H9 (cell line): ENCODE results near the gene SLC10A4. TPM values are rescaled to one million over a fixed set of nuclear protein-coding genes. Genes with fewer than 3 reads are reported as not detected.
A peak's percentile ranks its signal among the peaks of the same experiment; 100 is the strongest.

Source experiments
- DNase-seq: peaks from one replicate; pipeline ENCODE4 v3.0.0-alpha.2; 2017
- H2AFZ ChIP-seq: one replicate; pipeline ENCODE4 v1.6.1; 2013; ENCODE audit warnings: mild to moderate bottlenecking, low read length, control low read depth, moderate library complexity
- H2AK5ac ChIP-seq: 2 replicates; pipeline ENCODE4 v1.6.1; 2013; ENCODE audit warnings: low read length, control low read depth, mixed read lengths; ENCODE audit not compliant: insufficient read length
- H2BK120ac ChIP-seq: one replicate; pipeline ENCODE4 v1.6.1; 2013; ENCODE audit warnings: low read depth, mild to moderate bottlenecking, low read length, control low read depth, inconsistent platforms; ENCODE audit not compliant: poor library complexity, severe bottlenecking
- H2BK12ac ChIP-seq: 2 replicates; pipeline ENCODE4 v1.6.1; 2013; ENCODE audit warnings: low read length, control low read depth, mixed read lengths, low read depth; ENCODE audit not compliant: insufficient read length
- H2BK15ac ChIP-seq: 2 replicates; pipeline ENCODE4 v1.6.1; 2013; ENCODE audit warnings: low read depth, low read length, control low read depth
- H2BK20ac ChIP-seq: one replicate; pipeline ENCODE4 v1.6.1; 2013; ENCODE audit warnings: low read depth, mild to moderate bottlenecking, low read length, control low read depth, inconsistent platforms; ENCODE audit not compliant: poor library complexity, severe bottlenecking
- H2BK5ac ChIP-seq: 2 replicates; pipeline ENCODE4 v1.6.1; 2013; ENCODE audit warnings: low read length, control low read depth, mixed read lengths; ENCODE audit not compliant: insufficient read length
- H3K14ac ChIP-seq: 2 replicates; pipeline ENCODE4 v1.6.1; 2013; ENCODE audit warnings: low read length, control low read depth; ENCODE audit not compliant: insufficient read depth
- H3K18ac ChIP-seq: 2 replicates; pipeline ENCODE4 v1.6.1; 2013; ENCODE audit warnings: low read depth, mild to moderate bottlenecking, mixed read lengths, low read length, control low read depth; ENCODE audit not compliant: insufficient read length
- H3K23ac ChIP-seq: 2 replicates; pipeline ENCODE4 v1.6.1; 2013; ENCODE audit warnings: low read length, control low read depth, mixed read lengths, low read depth; ENCODE audit not compliant: insufficient read length
- H3K23me2 ChIP-seq: 2 replicates; pipeline ENCODE4 v1.6.1; 2013; ENCODE audit warnings: low read depth, mild to moderate bottlenecking, mixed read lengths, low read length, control low read depth; ENCODE audit not compliant: insufficient read length, poor library complexity, severe bottlenecking
- H3K27ac ChIP-seq: 2 replicates; pipeline ENCODE4 v1.5.1; 2013; ENCODE audit warnings: low read length, control low read depth, mixed read lengths, low read depth; ENCODE audit not compliant: insufficient read length
- H3K27me3 ChIP-seq: 2 replicates; pipeline ENCODE4 v1.6.1; 2013; ENCODE audit warnings: low read length, control low read depth, inconsistent platforms; ENCODE audit not compliant: insufficient read depth
- H3K4ac ChIP-seq: 2 replicates; pipeline ENCODE4 v1.6.1; 2013; ENCODE audit warnings: low read depth, mild to moderate bottlenecking, control low read depth, inconsistent platforms, low read length, moderate library complexity
- H3K4me1 ChIP-seq: 2 replicates; pipeline ENCODE4 v1.6.1; 2013; ENCODE audit warnings: low read length, control low read depth, inconsistent platforms; ENCODE audit not compliant: insufficient read depth
- H3K4me2 ChIP-seq: 2 replicates; pipeline ENCODE4 v1.6.1; 2013; ENCODE audit warnings: low read length, control low read depth, mixed read lengths; ENCODE audit not compliant: insufficient read length, insufficient read depth
- H3K56ac ChIP-seq: 2 replicates; pipeline ENCODE4 v1.6.1; 2013; ENCODE audit warnings: low read depth, mild to moderate bottlenecking, mixed read lengths, low read length, control low read depth; ENCODE audit not compliant: insufficient read length
- H3K79me1 ChIP-seq: 2 replicates; pipeline ENCODE4 v1.6.1; 2013; ENCODE audit warnings: low read depth, mild to moderate bottlenecking, moderate library complexity, low read length, control low read depth, inconsistent platforms; ENCODE audit not compliant: insufficient read depth, poor library complexity, severe bottlenecking
- H3K79me2 ChIP-seq: 2 replicates; pipeline ENCODE4 v1.6.1; 2013; ENCODE audit warnings: low read length, control low read depth, inconsistent platforms; ENCODE audit not compliant: insufficient read depth
- H3K9ac ChIP-seq: 2 replicates; pipeline ENCODE4 v1.6.1; 2013; ENCODE audit warnings: low read length, control low read depth, mixed read lengths; ENCODE audit not compliant: insufficient read length; ENCODE audit errors: extremely low read depth
- H3K9me3 ChIP-seq: one replicate; pipeline ENCODE4 v1.6.1; 2013; ENCODE audit warnings: low read depth, low read length, inconsistent platforms; ENCODE audit not compliant: control insufficient read depth
- H3T11ph ChIP-seq: one replicate; pipeline ENCODE4 v1.6.1; 2013; ENCODE audit warnings: mild to moderate bottlenecking, low read length, control low read depth, inconsistent platforms
- H4K20me1 ChIP-seq: one replicate; pipeline ENCODE4 v1.6.1; 2013; ENCODE audit not compliant: control insufficient read depth, insufficient read length, insufficient read depth
- H4K5ac ChIP-seq: 2 replicates; pipeline ENCODE4 v1.6.1; 2013; ENCODE audit warnings: low read depth, mild to moderate bottlenecking, mixed read lengths, low read length, control low read depth; ENCODE audit not compliant: insufficient read length
- H4K8ac ChIP-seq: replicated peaks from 2 replicates; pipeline ENCODE4 v1.6.1; 2013; ENCODE audit warnings: low read length, control low read depth, mixed read lengths, low read depth; ENCODE audit not compliant: insufficient read length
- H4K91ac ChIP-seq: 2 replicates; pipeline ENCODE4 v1.6.1; 2013; ENCODE audit warnings: low read depth, mild to moderate bottlenecking, moderate library complexity, mixed read lengths, low read length, control low read depth; ENCODE audit not compliant: insufficient read length
- H3K27ac Mint-ChIP-seq, 3 experiments: 2 replicates in 2 of 3; 3 replicates in 1 of 3; pipeline ENCODE4 v1.8.0; 2020 to 2021; ENCODE audit warnings: mixed read lengths in 3 of 3, mild to moderate bottlenecking in 1 of 3, moderate library complexity in 1 of 3
- H3K27me3 Mint-ChIP-seq: 2 replicates; pipeline ENCODE4 v1.8.0; 2021; ENCODE audit warnings: low read depth, mild to moderate bottlenecking, moderate library complexity, mixed read lengths
- H3K36me3 Mint-ChIP-seq, 3 experiments: 2 replicates in 2 of 3; 3 replicates in 1 of 3; pipeline ENCODE4 v1.8.0; 2020 to 2021; ENCODE audit warnings: low read depth in 3 of 3, mixed read lengths in 3 of 3; ENCODE audit not compliant: insufficient read depth in 1 of 3
- H3K4me1 Mint-ChIP-seq, 2 experiments: 2 replicates each; pipeline ENCODE4 v1.8.0; 2020; ENCODE audit warnings: mixed read lengths in 2 of 2
- H3K4me3 Mint-ChIP-seq, 2 experiments: 2 replicates in 1 of 2; 3 replicates in 1 of 2; pipeline ENCODE4 v1.8.0; 2020 to 2021; ENCODE audit warnings: mild to moderate bottlenecking in 2 of 2, mixed read lengths in 2 of 2, moderate library complexity in 1 of 2
- H3K9me3 Mint-ChIP-seq, 2 experiments: 2 replicates in 1 of 2; 3 replicates in 1 of 2; pipeline ENCODE4 v1.8.0; 2020; ENCODE audit warnings: mild to moderate bottlenecking in 2 of 2, mixed read lengths in 2 of 2, moderate library complexity in 1 of 2
- WGBS: extraction: QIAGEN DNeasy Blood & Tissue Kit; methylation state at CpG from one replicate; pipeline ENCODE4 v1.1.7; 2013; ENCODE audit warnings: missing lambda C conversion rate, low lambda C conversion rate, mixed read lengths; ENCODE audit not compliant: insufficient read length; ENCODE audit errors: extremely low coverage; 5-methylcytosine and 5-hydroxymethylcytosine counted together
- long read RNA-seq: library from polyadenylated mRNA; unstranded; transcript quantifications from one replicate; pipeline ENCODE4 v2.0.0, GENCODE V29; 2020
- total RNA-seq: library from RNA; stranded (reverse); gene quantifications from 2 replicates; pipeline ENCODE4 v1.2.1, GENCODE V29; 2021
- TF ChIP-seq, protein P1 (sequence below): fragments of 200-600 bp; sonication (generic); conservative IDR thresholded peaks from 3 replicates; pipeline ENCODE4 v1.8.0; 2021; ENCODE audit warnings: antibody characterized with exemption, mild to moderate bottlenecking

The SLC10A4 gene
- total RNA-seq = 1.6 and 1.7 TPM in 2 replicates
- long read RNA-seq = 0 reads

GRCh38 chr4:48483006-48483776 is at the start of gene SLC10A4:
Gene SLC10A4, plus strand, starts transcription at chr4:48483343. Its CDS starts 219 bp downstream, at chr4:48483562.
- H3K9me3 ChIP-seq = no peaks in the 10 kb centered on the region
- no peaks in the 10 kb centered on the region for H3K4me1 ChIP-seq
- no peaks in the 10 kb centered on the region for H3K79me1 ChIP-seq
- peaks cover 65% of the 10 kb centered on the region for H3K27me3 Mint-ChIP-seq
- H3K27ac ChIP-seq = no peak within 1 kb of the TSS
- no peak within 1 kb of the TSS for H3K4ac ChIP-seq
- no peaks in the 10 kb centered on the region for H4K20me1 ChIP-seq
- no peak within 1 kb of the TSS for H3T11ph ChIP-seq
- no peaks in the 10 kb centered on the region; a peak in 1 of 5 replicates for H3K9me3 Mint-ChIP-seq
- H2BK12ac ChIP-seq = no peak within 1 kb of the TSS
- no CpG with 5 or more reads among the region's 85 CpGs for WGBS
- H3K23me2 ChIP-seq = peaks cover 4% of the 10 kb centered on the region
- H2BK20ac ChIP-seq = no peak within 1 kb of the TSS
- peak within 1 kb of the TSS; percentile 69 to 82 for H3K4me3 Mint-ChIP-seq
- H3K27ac Mint-ChIP-seq = no peak within 1 kb of the TSS; a peak in 1 of 7 replicates
- H3K14ac ChIP-seq = peak within 1 kb of the TSS; percentile 54; the same call in 1 of the 2 replicates
- no peak within 1 kb of the TSS for H3K56ac ChIP-seq
- no peak within 1 kb of the TSS for H2AFZ ChIP-seq
- H4K91ac ChIP-seq = no peak within 1 kb of the TSS
- H2BK120ac ChIP-seq = no peak within 1 kb of the TSS
- H3K23ac ChIP-seq = no peak within 1 kb of the TSS
- no peak within 1 kb of the TSS for H4K8ac ChIP-seq
- H2BK15ac ChIP-seq = no peak within 1 kb of the TSS
- H3K4me1 Mint-ChIP-seq = peaks cover 20 to 22% of the 10 kb centered on the region in 2 experiments
- no peak within 1 kb of the TSS for H3K9ac ChIP-seq
- TF ChIP-seq, protein P1, sequence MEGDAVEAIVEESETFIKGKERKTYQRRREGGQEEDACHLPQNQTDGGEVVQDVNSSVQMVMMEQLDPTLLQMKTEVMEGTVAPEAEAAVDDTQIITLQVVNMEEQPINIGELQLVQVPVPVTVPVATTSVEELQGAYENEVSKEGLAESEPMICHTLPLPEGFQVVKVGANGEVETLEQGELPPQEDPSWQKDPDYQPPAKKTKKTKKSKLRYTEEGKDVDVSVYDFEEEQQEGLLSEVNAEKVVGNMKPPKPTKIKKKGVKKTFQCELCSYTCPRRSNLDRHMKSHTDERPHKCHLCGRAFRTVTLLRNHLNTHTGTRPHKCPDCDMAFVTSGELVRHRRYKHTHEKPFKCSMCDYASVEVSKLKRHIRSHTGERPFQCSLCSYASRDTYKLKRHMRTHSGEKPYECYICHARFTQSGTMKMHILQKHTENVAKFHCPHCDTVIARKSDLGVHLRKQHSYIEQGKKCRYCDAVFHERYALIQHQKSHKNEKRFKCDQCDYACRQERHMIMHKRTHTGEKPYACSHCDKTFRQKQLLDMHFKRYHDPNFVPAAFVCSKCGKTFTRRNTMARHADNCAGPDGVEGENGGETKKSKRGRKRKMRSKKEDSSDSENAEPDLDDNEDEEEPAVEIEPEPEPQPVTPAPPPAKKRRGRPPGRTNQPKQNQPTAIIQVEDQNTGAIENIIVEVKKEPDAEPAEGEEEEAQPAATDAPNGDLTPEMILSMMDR = no peak
- peak within 1 kb of the TSS; percentile 21 for H3K4me2 ChIP-seq
- H3K79me2 ChIP-seq = no peaks in the 10 kb centered on the region
- H3K18ac ChIP-seq = no peak within 1 kb of the TSS
- no peaks in the 10 kb centered on the region; a peak in 2 of 7 replicates for H3K36me3 Mint-ChIP-seq
- H2BK5ac ChIP-seq = no peak within 1 kb of the TSS
- DNase-seq = peak; percentile 63
- H3K27me3 ChIP-seq = peaks cover 22% of the 10 kb centered on the region; the same call in 1 of the 2 replicates
- H2AK5ac ChIP-seq = no peak within 1 kb of the TSS
- no peak within 1 kb of the TSS for H4K5ac ChIP-seq
